Fibroblast of villous mesenchyme (primary cell): ENCODE measurements around the gene FASN. TPM values are rescaled to one million over a fixed set of nuclear protein-coding genes. Genes with fewer than 3 reads are reported as not detected.
A peak's percentile ranks its signal among the peaks of the same experiment; 100 is the strongest.

ENCODE experiments used
- DNase-seq: peaks from one replicate; pipeline ENCODE4 v3.0.0-alpha.2; 2010; ENCODE audit warnings: low read depth
- H3K4me3 ChIP-seq: 2 replicates; pipeline ENCODE4 v1.5.1; 2011; ENCODE audit warnings: low read depth, mild to moderate bottlenecking, low read length
- total RNA-seq: library from RNA; depleted of rRNA; stranded (reverse); fragments of >200 nt; gene quantifications from 2 replicates; pipeline ENCODE4 v1.2.3, GENCODE V29; 2012
- TF ChIP-seq, protein P1 (sequence below): IDR thresholded peaks from 2 replicates; pipeline ENCODE4 v1.5.1; 2012; ENCODE audit warnings: low read depth, mild to moderate bottlenecking, low read length; ENCODE audit not compliant: insufficient read depth

FASN gene
- total RNA-seq, 1 donor = 274 TPM

GRCh38 chr17:82124101-82124500, 26.1 kb upstream of the FASN start:
- DNase-seq = no peak

DNA sequence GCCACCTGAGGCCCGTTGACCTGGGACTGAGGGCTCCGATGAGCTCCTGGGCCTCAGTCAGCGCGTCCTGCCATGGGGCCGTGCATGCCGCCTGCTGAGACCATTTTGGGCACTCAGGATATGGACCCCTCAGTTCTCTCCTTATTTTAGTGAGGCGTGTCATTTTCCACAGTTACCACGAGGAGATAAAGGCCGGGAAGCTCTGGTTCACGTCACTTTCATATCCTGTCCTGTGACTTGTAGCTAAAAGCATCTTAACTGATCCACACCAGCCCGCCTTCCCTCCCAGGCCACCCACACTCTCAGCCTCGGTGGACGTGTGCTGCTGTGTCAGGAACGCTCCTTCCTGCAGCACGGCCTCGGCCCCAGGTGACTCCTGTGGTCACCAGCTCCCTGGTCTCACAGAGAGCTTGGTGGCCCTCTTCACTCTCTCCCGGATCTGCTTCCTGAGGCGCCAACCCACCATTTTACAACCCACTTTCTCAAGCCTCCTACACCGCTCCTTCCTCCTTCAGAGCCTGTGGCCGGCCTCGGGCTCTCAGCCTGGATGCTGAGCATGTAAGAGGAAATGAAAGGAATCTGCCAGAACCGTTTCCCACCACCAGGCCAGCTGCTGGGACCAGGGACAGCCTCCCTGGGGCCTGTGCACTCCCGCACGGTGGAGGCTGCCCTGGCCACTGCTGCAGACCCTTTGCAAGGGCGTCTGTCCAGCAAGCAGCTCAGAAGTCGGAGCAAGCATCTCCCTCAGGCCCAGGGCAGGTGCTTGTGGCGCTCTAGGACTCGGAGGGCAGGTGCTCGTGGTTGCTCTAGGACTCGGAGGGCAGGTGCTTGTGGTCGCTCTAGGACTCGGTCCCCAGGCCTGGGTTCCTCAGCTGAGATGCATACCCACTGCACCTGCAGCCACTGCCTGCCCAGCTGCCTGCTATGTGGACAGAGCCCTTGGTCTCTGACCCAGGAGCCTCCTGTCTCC, 23.9 kb upstream of the FASN start:
- H3K4me3 ChIP-seq = no peak overlapping the region
- TF ChIP-seq, protein P1, sequence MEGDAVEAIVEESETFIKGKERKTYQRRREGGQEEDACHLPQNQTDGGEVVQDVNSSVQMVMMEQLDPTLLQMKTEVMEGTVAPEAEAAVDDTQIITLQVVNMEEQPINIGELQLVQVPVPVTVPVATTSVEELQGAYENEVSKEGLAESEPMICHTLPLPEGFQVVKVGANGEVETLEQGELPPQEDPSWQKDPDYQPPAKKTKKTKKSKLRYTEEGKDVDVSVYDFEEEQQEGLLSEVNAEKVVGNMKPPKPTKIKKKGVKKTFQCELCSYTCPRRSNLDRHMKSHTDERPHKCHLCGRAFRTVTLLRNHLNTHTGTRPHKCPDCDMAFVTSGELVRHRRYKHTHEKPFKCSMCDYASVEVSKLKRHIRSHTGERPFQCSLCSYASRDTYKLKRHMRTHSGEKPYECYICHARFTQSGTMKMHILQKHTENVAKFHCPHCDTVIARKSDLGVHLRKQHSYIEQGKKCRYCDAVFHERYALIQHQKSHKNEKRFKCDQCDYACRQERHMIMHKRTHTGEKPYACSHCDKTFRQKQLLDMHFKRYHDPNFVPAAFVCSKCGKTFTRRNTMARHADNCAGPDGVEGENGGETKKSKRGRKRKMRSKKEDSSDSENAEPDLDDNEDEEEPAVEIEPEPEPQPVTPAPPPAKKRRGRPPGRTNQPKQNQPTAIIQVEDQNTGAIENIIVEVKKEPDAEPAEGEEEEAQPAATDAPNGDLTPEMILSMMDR = no peak
- DNase-seq = peak; percentile 35

More at GRCh38 chr17:82124101-82124500, 26.1 kb upstream of the FASN start:
- H3K4me3 ChIP-seq = no peak overlapping the region
- TF ChIP-seq, protein P1 = no peak

- DNase-seq = no peak
- TF ChIP-seq, protein P1 = no peak
- H3K4me3 ChIP-seq = no peak overlapping the region
Measured at GRCh38 chr17:82121246-82121645, 23.2 kb upstream of the FASN start.

- DNase-seq = peak; percentile 40
- TF ChIP-seq, protein P1 = no peak
- no peak overlapping the region for H3K4me3 ChIP-seq
Measured at GRCh38 chr17:82120148-82120547, 22.1 kb upstream of the FASN start.

DNA sequence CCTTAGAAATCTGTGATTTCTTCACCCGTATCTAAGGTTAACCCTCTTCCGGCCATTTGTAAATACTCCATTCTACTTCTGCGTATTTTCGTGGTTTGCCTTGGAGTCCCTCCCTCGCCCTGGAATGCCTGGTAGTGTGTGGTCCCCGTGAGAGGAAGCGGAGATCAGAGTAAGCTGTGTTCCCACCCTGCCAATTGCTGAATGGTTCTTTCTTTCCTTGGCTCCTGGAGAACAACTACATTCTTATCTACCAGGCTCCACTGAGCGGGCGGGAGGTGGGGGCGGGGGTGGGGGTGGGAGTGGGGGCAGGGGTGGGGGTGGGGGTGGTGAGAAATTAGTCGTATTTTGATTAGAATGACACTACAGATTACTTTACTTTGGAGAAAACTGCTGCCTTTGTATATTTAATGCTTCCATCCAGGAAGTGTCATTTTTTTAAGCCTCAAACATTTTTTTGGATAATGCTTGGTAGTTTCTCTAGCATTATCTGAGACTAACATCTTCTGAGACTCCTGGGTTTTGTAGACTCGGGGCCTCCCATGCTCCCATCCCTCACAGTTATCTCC, 20.9 kb upstream of the FASN start:
- TF ChIP-seq, protein P1 = no peak
- DNase-seq = peak; percentile 33
- no peak overlapping the region for H3K4me3 ChIP-seq

- TF ChIP-seq, protein P1 = no peak
- no peak overlapping the region for H3K4me3 ChIP-seq
- no peak for DNase-seq
Measured at GRCh38 chr17:82118168-82118814, 20.3 kb upstream of the FASN start.
